Astrocyte of the cerebellum (primary cell): ENCODE results near the gene B4GALNT2.
"Not testable (repeated sequence)": the region's sequence is repeated elsewhere in the genome, so short reads cannot be mapped to it uniquely, and the experiment has no call there.

Source experiments
- DNase-seq: peaks from one replicate; pipeline ENCODE4 v3.0.0-alpha.2; 2011; ENCODE audit warnings: low read depth
- H3K4me3 ChIP-seq: 2 replicates; pipeline ENCODE4 v1.5.1; 2011; ENCODE audit warnings: mild to moderate bottlenecking, low read depth, low read length, moderate library complexity
- CTCF ChIP-seq: IDR thresholded peaks from 2 replicates; pipeline ENCODE4 v1.5.1; 2012; ENCODE audit warnings: low read length, low read depth, moderate library complexity, mild to moderate bottlenecking; ENCODE audit errors: missing control alignments
- in situ Hi-C: cut with HindIII; loops from 2 replicates; pipeline ENCODE4 v1.10.0; 2017; ENCODE audit warnings: low sequenced_read_pairs

The B4GALNT2 gene

GRCh38 chr17:49120166-49120565 lies 12.4 kb upstream of the B4GALNT2 start:
- no peak overlapping the region for H3K4me3 ChIP-seq
- no peak for DNase-seq
- TF ChIP-seq CTCF = no peak
- in situ Hi-C loops = no loop called here

- no peak overlapping the region for H3K4me3 ChIP-seq
- TF ChIP-seq CTCF = no peak
- in situ Hi-C loops = no loop called here
- no peak for DNase-seq
Observed at GRCh38 chr17:49121696-49122292, 10.8 kb upstream of the B4GALNT2 start.

GRCh38 chr17:49122566-49122965 lies 10.0 kb upstream of the B4GALNT2 start:
- in situ Hi-C loops = no loop called here
- H3K4me3 ChIP-seq = no peak overlapping the region
- TF ChIP-seq CTCF = no peak
- DNase-seq = no peak

GRCh38 chr17:49123061-49123460 lies 9.5 kb upstream of the B4GALNT2 start:
- no peak for DNase-seq
- in situ Hi-C loops = no loop called here
- TF ChIP-seq CTCF = no peak
- H3K4me3 ChIP-seq = no peak overlapping the region

- TF ChIP-seq CTCF = no peak
- in situ Hi-C loops = loop anchor here (5.0 kb wide), 1 partner anchor 37 kb away; no protein-coding TSS in a partner anchor
Observed at GRCh38 chr17:49125449-49125848, 7.1 kb upstream of the B4GALNT2 start.

GRCh38 chr17:49126183-49126859 lies 6.2 kb upstream of the B4GALNT2 start:
- DNase-seq, H3K4me3 ChIP-seq: not testable (repeated sequence)
- in situ Hi-C loops = loop anchor here (5.0 kb wide), 1 partner anchor 36 kb away; no protein-coding TSS in a partner anchor

More at GRCh38 chr17:49125449-49125848, 7.1 kb upstream of the B4GALNT2 start:
- no peak for DNase-seq
- H3K4me3 ChIP-seq = no peak overlapping the region

GRCh38 chr17:49129359-49129950 lies 3.1 kb upstream of the B4GALNT2 start:
- DNase-seq, H3K4me3 ChIP-seq: not testable (repeated sequence)
- in situ Hi-C loops = loop anchor here (5.0 kb wide), 1 partner anchor 33 kb away; no protein-coding TSS in a partner anchor
